GM13976 (cell line): ENCODE measurements around the gene HCN2.

Experiments used
- DNase-seq: peaks from one replicate; pipeline ENCODE4 v3.0.0; 2012; ENCODE audit warnings: low spot score
- in situ Hi-C: fragments of 300-500 bp; cut with MboI; formaldehyde crosslinking; loops from one replicate; pipeline ENCODE4 v1.12.0; 2022; ENCODE audit warnings: low sequenced_read_pairs, mixed read lengths, inconsistent platforms; ENCODE audit not compliant: unreplicated experiment
- TF ChIP-seq, protein P1 (sequence below): IDR thresholded peaks from 2 replicates; pipeline ENCODE4 v1.5.1; 2012; ENCODE audit warnings: borderline replicate concordance, mild to moderate bottlenecking; ENCODE audit not compliant: insufficient read depth; ENCODE audit errors: extremely low read depth, missing control alignments, control extremely low read depth

The HCN2 gene

DNA sequence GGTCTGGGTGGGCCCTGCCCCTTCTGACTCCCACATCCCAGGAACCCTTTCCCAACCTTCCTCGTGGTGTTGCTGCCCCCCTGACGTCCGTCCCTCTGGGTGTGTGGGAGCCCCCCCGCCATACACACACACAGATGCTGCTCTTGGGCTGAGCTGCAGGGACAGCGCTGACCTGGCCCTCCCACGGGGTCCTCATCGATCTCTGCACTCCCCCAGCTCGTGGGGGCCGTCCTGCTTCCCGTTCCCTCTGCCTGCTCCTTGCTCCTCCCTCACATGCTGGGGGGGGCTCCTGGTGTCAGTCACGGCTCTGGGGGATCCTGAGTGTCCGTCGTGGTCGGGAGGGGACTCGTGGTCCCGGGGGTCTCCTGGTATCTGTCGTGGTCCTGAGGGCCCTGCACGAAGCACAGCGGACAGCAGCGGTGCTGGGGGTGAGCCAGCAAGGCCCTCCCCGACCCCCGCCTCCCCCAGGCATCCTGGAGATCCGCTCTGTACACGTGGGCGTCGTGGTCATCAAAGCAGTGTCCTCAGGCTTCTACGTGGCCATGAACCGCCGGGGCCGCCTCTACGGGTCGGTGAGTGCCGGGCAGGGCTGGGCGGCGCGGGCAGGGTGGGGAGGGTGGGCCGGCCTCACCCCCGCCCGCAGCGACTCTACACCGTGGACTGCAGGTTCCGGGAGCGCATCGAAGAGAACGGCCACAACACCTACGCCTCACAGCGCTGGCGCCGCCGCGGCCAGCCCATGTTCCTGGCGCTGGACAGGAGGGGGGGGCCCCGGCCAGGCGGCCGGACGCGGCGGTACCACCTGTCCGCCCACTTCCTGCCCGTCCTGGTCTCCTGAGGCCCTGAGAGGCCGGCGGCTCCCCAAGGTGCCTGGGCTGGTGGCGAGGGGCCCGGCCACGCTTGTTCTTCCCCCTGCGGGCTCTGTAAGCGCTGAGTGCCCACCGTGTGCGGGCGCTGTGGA lies 53.4 kb downstream of the HCN2 start:
- no peak for DNase-seq
- TF ChIP-seq, protein P1, sequence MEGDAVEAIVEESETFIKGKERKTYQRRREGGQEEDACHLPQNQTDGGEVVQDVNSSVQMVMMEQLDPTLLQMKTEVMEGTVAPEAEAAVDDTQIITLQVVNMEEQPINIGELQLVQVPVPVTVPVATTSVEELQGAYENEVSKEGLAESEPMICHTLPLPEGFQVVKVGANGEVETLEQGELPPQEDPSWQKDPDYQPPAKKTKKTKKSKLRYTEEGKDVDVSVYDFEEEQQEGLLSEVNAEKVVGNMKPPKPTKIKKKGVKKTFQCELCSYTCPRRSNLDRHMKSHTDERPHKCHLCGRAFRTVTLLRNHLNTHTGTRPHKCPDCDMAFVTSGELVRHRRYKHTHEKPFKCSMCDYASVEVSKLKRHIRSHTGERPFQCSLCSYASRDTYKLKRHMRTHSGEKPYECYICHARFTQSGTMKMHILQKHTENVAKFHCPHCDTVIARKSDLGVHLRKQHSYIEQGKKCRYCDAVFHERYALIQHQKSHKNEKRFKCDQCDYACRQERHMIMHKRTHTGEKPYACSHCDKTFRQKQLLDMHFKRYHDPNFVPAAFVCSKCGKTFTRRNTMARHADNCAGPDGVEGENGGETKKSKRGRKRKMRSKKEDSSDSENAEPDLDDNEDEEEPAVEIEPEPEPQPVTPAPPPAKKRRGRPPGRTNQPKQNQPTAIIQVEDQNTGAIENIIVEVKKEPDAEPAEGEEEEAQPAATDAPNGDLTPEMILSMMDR: no peak
- in situ Hi-C loops: no loop called here

- TF ChIP-seq, protein P1: no peak
- in situ Hi-C loops: no loop called here
- no peak for DNase-seq
Observed at GRCh38 chr19:643736-644135, 54.1 kb downstream of the HCN2 start.

DNA sequence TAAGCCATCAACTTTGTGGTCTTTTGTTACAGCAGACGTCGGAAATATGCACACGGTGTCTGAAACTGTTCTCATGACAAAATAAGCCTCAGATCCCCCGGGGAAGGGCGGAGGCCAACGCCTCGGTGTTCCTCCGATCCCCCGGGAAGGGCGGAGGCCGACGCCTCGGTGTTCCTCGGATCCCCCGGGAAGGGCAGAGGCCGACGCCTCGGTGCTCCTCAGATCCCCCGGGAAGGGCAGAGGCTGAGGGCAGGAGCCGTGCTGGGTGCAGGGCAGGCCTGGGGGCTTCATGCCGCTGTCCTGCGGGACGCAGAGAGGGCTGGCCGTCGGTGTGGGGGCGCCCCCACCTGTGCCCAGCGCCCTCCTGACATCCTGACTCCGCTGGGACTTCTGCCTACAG lies 54.7 kb downstream of the HCN2 start:
- in situ Hi-C loops: no loop called here
- TF ChIP-seq, protein P1: no peak
- no peak for DNase-seq

- TF ChIP-seq, protein P1: no peak
- in situ Hi-C loops: no loop called here
- DNase-seq: no peak
Observed at GRCh38 chr19:644789-645188, 55.1 kb downstream of the HCN2 start.

DNA sequence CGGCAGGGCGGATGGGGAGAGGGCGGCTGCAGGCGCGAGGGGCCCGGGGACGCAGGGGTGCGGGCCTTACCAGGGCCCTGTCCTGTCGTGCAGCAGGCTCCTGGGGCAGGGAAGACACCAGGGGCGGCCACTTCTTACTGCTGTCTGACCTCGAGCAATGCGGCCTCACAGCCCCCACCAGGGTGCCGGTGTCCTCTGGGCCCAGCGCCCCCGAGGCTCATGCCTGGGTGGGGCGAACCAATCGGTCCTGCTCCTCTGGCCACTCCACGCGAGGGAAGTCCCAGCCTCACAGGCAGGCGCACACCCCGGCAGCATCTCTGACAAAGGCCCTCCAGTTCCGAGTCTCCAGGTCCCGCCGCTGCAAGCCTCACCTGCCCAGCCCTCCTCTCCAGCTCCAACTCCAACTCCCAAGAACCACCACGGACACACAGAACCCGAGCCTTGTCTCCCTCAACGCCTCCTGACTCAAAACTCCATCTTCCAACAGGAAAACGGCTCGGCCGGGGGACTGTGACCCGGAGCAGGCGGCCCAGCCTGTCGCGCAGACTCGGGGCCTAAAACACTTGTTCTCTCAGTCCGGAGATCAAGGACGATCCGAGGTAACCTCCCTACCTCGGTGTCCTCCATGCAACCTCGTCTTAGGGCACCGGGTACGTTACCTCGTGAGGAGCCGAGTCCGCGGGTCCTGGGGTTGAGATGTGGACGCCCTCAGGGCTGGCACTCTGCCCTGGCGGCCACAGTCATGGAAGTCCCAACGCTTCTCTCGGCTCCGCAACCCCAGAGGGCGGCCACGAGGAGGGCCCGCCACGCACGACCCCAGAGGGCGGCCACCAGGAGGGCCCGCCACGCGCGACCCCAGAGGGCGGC lies 56.5 kb downstream of the HCN2 start:
- in situ Hi-C loops: no loop called here
- DNase-seq: no peak
- TF ChIP-seq, protein P1: no peak

DNA sequence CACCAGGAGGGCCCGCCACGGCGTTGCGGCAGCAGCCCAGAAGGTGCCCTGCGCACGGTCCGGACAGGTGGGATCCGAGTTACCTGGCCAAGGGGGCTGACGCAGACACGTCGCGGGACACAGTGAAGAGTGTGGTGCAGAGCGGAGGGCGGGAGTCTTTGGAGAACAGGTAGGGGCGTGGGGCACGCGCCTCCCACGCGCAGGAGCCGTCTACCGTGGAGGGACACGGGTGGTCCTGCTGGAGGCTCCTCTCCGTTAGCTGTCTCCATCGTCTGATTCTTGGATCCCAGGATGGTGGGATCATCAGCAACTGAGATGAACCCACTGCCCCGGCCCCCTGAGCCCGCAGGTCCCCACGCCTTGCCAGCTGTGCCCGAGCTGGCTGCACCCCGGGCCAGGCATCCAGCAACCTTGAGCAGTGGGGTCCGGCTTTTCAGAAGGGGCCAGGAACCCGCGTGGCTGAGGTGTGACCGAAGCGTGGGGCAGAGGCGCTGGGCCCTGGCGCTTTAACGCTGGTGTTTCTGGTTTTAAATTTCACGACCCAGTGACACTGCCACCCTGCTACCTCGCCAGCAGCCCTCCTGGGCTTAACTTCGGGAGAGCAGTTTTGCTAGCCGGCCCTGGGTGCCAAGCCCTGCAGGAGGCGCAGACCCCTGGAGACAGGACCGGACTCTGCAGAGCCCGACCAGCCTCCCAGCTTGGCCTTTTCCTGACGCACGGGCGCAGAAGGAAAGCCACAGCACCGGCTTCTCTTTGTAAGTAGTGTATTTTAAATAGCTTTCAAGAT lies 57.3 kb downstream of the HCN2 start:
- in situ Hi-C loops: no loop called here
- TF ChIP-seq, protein P1: no peak
- no peak for DNase-seq
